HG02642 (cell line): Measurements from ENCODE around the gene FNTB.
A peak's percentile ranks its signal among the peaks of the same experiment; 100 is the strongest.

Experiments
- ATAC-seq: cut with Tn5 transposase; IDR thresholded peaks from one replicate; pipeline ENCODE4 v1.9.1; 2021; ENCODE audit warnings: mild to moderate bottlenecking; ENCODE audit not compliant: unreplicated experiment, poor library complexity

FNTB gene

GRCh38 chr14:64973826-64974225 lies 12.9 kb upstream of the FNTB start:
- no peak for ATAC-seq

- no peak for ATAC-seq
Observed at GRCh38 chr14:64974563-64974962, 12.1 kb upstream of the FNTB start.

DNA sequence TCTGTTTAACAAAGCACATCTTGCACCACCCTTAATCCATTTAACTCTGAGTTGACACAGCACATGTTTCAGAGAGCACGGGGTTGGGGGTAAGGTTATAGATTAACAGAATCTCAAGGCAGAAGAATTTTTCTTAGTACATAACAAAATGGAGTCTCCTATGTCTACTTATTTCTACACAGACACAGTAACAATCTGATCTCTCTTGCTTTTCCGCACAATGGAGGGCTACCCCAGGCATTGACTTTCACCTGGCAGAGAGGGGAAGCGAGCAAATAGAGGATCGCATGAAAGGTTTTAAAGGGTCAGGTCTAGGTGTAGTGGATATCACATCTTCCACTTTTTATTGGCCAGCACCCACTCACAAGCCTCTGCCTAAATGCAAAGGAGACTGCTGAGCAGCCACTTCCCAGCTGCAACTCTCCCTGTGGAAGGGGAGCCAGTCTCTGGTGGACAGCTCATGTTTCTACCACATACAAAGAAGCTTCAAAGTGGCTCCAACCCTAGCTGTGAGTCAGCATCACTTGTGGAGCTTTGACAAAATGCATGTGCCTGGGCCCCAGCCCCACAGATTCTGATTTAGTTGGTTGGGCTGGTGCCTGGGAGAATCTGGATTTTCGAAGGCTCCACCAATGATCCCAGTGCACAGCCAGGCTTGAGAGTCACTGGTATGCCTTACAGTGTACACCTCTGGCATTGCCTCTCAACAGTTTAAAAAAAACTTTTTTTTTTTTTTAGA lies 7.2 kb upstream of the FNTB start:
- ATAC-seq: no peak

GRCh38 chr14:64983439-64984310 lies 3.0 kb upstream of the FNTB start:
- no peak for ATAC-seq

DNA sequence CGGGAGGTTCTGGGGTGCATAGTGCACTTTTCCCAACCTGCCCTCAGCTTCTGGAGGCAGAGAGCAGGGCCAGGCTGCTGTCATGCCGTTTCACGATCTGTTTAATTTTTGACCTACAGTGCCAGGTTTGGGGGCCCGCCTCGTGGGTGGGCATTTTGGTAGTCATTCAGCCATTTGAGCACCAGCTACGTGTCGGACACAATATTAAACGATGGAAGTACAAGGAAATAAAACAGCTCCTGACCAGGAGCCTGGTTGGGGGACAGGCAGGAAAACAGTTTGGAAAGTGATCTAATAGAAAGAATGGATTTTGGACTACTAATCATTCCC lies 708 bp downstream of the FNTB start:
- ATAC-seq: peak; percentile 3

- ATAC-seq: no peak
Observed at GRCh38 chr14:64990296-64990695, 3.6 kb downstream of the FNTB start.

GRCh38 chr14:64990939-64991338 lies 4.2 kb downstream of the FNTB start:
- no peak for ATAC-seq

DNA sequence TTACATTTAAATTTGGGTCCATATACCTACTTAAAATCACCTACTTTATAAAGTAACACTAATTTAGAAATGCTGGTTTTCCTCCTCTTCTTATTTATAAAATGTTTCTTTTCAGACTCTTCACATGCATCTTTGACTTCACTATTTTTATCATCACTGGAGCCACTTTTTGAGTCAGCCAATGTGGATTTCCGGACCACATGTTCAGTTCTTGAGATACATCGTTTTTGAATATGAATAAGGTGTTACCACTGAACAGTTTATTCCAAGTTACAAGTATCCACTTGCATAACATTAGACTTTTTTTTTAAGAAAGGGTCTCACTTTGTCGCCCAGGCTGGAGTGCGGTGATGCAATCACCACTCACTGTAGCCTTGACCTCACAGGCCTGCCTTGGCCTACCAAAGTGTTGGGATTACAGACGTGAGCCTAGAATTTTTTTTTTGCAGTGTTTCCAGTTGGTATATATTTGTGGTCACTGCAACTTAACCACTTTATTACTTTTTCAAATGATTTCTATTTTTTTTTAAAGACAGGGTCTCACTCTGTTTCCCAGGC lies 5.7 kb downstream of the FNTB start:
- no peak for ATAC-seq

GRCh38 chr14:64993266-64993930 lies 6.7 kb downstream of the FNTB start:
- no peak for ATAC-seq

GRCh38 chr14:64994540-64994939 lies 7.8 kb downstream of the FNTB start:
- no peak for ATAC-seq

DNA sequence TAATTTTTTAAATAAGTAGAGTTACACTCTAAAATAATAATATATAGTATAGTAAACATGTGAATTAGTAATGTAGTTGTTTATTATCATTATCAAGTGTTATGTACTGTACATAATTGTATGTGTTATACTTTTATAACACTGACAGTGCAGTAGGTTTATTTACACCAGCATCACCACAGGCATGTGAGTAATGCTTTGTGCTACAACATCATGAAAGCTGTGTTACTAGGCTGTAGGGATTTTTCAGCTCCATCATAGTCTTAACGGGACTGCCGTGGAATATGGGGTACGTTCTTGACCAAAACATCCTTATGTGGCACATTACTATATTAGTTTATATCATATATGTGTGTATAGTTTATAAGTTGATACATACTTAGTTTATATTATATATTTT lies 8.6 kb downstream of the FNTB start:
- ATAC-seq: no peak

- ATAC-seq: no peak
Observed at GRCh38 chr14:64997108-64997794, 10.6 kb downstream of the FNTB start.

- ATAC-seq: no peak
Observed at GRCh38 chr14:64998455-64998931, 11.8 kb downstream of the FNTB start.

DNA sequence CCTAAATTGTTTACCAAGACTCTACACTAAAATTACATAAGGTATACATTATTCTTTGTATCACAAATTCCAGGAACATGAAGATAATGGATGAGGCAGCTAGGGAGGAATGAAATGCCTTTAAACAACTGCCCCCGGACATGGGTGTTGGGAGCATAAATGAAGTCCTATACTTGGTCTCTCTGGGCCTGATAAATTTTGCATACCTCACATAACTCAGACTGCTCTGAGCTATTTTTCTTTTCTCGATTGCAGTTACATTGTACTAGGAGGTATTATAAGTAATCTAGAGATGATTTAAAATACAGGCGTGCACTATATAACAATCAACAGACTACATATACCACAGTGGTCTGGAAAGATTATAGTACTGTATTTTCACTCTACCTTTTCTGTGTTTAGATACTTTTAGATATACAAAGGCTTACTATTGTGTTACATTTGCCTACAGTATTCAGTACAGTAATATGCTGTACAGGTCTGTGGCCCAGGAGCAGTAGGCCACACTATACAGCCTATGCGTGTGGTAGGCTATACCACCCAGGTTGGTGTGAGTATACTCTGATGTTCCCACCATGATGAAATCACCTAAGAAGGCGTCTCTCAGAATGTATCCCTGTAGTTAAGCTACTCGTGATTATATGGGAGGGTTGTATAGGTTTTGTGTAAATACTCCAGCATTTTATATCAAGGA lies 14.3 kb downstream of the FNTB start:
- no peak for ATAC-seq

- ATAC-seq: no peak
Observed at GRCh38 chr14:65001723-65002122, 15.0 kb downstream of the FNTB start.

DNA sequence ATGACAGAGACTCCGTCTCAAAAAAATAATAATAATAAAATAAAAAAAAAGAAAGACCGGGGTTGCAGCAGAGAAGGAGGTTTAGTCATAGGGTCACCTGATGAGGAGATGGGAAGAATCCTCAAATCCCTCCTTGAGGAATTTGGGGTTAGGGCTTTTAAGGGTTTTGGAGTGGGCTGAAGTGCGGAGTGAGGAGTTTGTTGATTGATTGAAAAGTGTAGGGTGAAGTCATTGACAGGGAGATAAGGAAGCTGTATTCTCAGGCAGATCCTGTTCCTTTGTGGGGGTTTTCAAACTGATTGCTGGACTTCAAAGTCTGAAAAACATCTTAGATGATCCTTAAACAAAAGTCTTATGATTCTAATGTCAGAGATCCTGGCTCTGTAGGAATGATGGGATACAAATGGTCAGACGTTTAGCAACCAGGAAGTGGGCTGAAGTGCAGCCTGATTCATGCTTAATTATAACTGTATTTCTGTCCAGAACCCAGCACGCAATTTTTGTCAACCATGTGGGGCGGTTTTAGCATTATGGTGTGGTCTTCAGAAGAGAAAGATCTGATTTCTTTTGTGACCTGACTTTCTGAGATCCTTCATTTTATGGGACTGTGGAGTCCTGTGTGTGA lies 16.0 kb downstream of the FNTB start:
- ATAC-seq: no peak

- ATAC-seq: no peak
Observed at GRCh38 chr14:65003394-65003793, 16.7 kb downstream of the FNTB start.

- ATAC-seq: no peak
Observed at GRCh38 chr14:65006261-65006721, 19.6 kb downstream of the FNTB start.

- ATAC-seq: no peak
Observed at GRCh38 chr14:65007202-65007601, 20.5 kb downstream of the FNTB start.
